PFSK-1 (cell line): ENCODE measurements around the gene DR1.

Experiments
- FOXP2 ChIP-seq: optimal IDR thresholded peaks from 2 replicates; pipeline ENCODE3; 2011; ENCODE audit warnings: borderline replicate concordance, control low read depth, inconsistent platforms; ENCODE audit not compliant: insufficient read depth; ENCODE audit errors: extremely low read length, extremely low read depth
- POLR2AphosphoS5 ChIP-seq: IDR thresholded peaks from 2 replicates; pipeline ENCODE4 v1.6.1; 2012; ENCODE audit warnings: low read depth, mild to moderate bottlenecking, control low read depth, low read length, moderate library complexity
- REST ChIP-seq, 2 experiments: IDR thresholded peaks; 2 replicates each; pipeline versions ENCODE4 v1.6.1 to v1.8.0; 2011 to 2012; ENCODE audit warnings: low read depth in 2 of 2, low read length in 2 of 2, control low read depth in 1 of 2, inconsistent platforms in 1 of 2, mild to moderate bottlenecking in 1 of 2, moderate library complexity in 1 of 2; ENCODE audit not compliant: insufficient read depth in 1 of 2
- SIN3A ChIP-seq: IDR thresholded peaks from 2 replicates; pipeline ENCODE4 v1.6.1; 2012; ENCODE audit warnings: mild to moderate bottlenecking, low read length, moderate library complexity, borderline replicate concordance; ENCODE audit not compliant: insufficient read depth
- TAF1 ChIP-seq: IDR thresholded peaks from 2 replicates; pipeline ENCODE4 v1.6.1; 2012; ENCODE audit warnings: low read length, control low read depth, borderline replicate concordance; ENCODE audit not compliant: insufficient read depth

DNA sequence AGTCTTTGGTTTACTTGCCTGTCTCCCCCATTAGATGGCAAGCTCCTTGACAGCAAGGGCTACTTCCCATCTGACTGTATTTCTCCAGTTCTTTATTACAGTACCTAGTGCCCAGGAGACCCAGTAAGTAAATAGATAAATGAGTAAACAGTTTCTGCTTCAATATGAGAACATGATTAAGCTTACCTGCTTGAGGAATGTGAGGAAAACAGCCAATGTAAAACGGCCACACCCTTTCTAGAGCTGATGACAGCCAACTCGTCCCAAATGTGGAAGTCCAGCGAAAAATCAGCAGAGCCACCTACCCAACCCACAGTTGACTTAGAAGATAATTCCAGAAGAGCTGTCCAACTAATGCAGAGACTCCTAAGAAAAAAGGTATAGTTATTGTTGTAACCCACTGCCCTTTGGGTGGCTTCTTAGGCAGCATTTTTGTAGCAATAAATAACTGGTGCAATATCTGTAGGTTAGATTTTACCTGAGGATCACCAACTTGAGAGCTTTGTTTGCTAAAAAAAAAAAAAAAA lies 6.5 kb upstream of the DR1 start:
- no peak for TF ChIP-seq POLR2AphosphoS5
- no peak for TF ChIP-seq SIN3A
- no peak for TF ChIP-seq REST (IDR thresholded peaks at IDR 0.05; ENCODE audit: insufficient read depth in 1 of 2, low read depth in 2 of 2, low read length in 2 of 2)
- TF ChIP-seq TAF1 = no peak
- no peak for TF ChIP-seq FOXP2
